SK-N-SH (cell line): ENCODE data around the gene CX3CR1.

ENCODE experiments used
- CHD2 ChIP-seq: fragments of 150-350 bp; IDR thresholded peaks from 2 replicates; pipeline ENCODE4 v1.6.1; 2018; ENCODE audit warnings: low read length; ENCODE audit not compliant: partially characterized antibody
- CTCF ChIP-seq: fragments of 200-600 bp; sonication (generic); IDR thresholded peaks from 2 replicates; pipeline ENCODE4 v1.6.1; 2017; ENCODE audit warnings: antibody characterized with exemption, mild to moderate bottlenecking, moderate library complexity
- ELF1 ChIP-seq: IDR thresholded peaks from 2 replicates; pipeline ENCODE4 v1.4.0; 2012
- FOXM1 ChIP-seq: IDR thresholded peaks from 2 replicates; pipeline ENCODE4 v1.4.0; 2012; ENCODE audit warnings: low read depth, mild to moderate bottlenecking
- JUND ChIP-seq: IDR thresholded peaks from 2 replicates; pipeline ENCODE4 v1.4.0; 2012
- MXI1 ChIP-seq: IDR thresholded peaks from 2 replicates; pipeline ENCODE4 v1.6.1; 2012; ENCODE audit warnings: mild to moderate bottlenecking, low read depth, low read length, improper control_type of control experiment
- NFIC ChIP-seq: IDR thresholded peaks from 2 replicates; pipeline ENCODE4 v1.4.0; 2012; ENCODE audit warnings: borderline replicate concordance
- RCOR1 ChIP-seq: fragments of 150-350 bp; IDR thresholded peaks from 2 replicates; pipeline ENCODE4 v1.6.1; 2017; ENCODE audit warnings: antibody characterized with exemption, low read length
- SMC3 ChIP-seq: IDR thresholded peaks from 2 replicates; pipeline ENCODE4 v1.6.1; 2012; ENCODE audit warnings: low read depth, low read length, improper control_type of control experiment
- TEAD4 ChIP-seq: IDR thresholded peaks from 2 replicates; pipeline ENCODE4 v1.4.0; 2012; ENCODE audit warnings: mild to moderate bottlenecking, borderline replicate concordance; ENCODE audit not compliant: insufficient read depth
- YY1 ChIP-seq: IDR thresholded peaks from 2 replicates; pipeline ENCODE4 v1.4.0; 2012; ENCODE audit warnings: low read depth, mild to moderate bottlenecking

GRCh38 chr3:39216176-39216790 is 63.6 kb downstream of the CX3CR1 start:
- TF ChIP-seq NFIC, result no peak
- no peak for TF ChIP-seq FOXM1
- TF ChIP-seq CTCF, result no peak
- TF ChIP-seq MXI1, result no peak
- TF ChIP-seq SMC3, result no peak
- TF ChIP-seq ELF1, result no peak
- no peak for TF ChIP-seq CHD2
- TF ChIP-seq TEAD4, result no peak
- TF ChIP-seq RCOR1, result no peak
- TF ChIP-seq YY1, result no peak
- no peak for TF ChIP-seq JUND
